CD8-positive, alpha-beta memory T cell (primary cell): ENCODE data around the gene NAA80. TPM values are rescaled to one million over a fixed set of nuclear protein-coding genes. Genes with fewer than 3 reads are reported as not detected.
A peak's percentile ranks its signal among the peaks of the same experiment; 100 is the strongest.

Experiments used
- CTCF ChIA-PET: fragments of 350-600 bp; sonication (Branson Sonifier 250); formaldehyde crosslinking; loops from one replicate; lab custom pipeline; 2021; ENCODE audit warnings: antibody characterized with exemption; lab: Charles Lee
- POLR2A ChIA-PET: fragments of 350-600 bp; sonication (Branson Sonifier 250); formaldehyde crosslinking; loops from one replicate; lab custom pipeline; 2021; ENCODE audit warnings: antibody characterized with exemption; lab: Charles Lee
- DNase-seq, 5 donors: peaks; one replicate each; pipeline versions ENCODE4 v3.0.0 to v3.0.0-alpha.2; 2020 to 2022; ENCODE audit warnings: mixed read lengths in 1 of 5
- H3K27ac ChIP-seq: one replicate; pipeline ENCODE4 v1.7.0; 2013; ENCODE audit warnings: low read depth, mild to moderate bottlenecking, low read length, moderate library complexity
- H3K27me3 ChIP-seq: 2 replicates; pipeline ENCODE4 v1.7.0; 2013; ENCODE audit warnings: low read length, mild to moderate bottlenecking; ENCODE audit not compliant: insufficient read depth, poor library complexity, severe bottlenecking
- H3K36me3 ChIP-seq: 2 replicates; pipeline ENCODE4 v1.7.0; 2013; ENCODE audit warnings: mild to moderate bottlenecking, low read length, moderate library complexity; ENCODE audit not compliant: insufficient read depth
- H3K4me1 ChIP-seq: 2 replicates; pipeline ENCODE4 v1.7.0; 2013; ENCODE audit warnings: mild to moderate bottlenecking, low read length, moderate library complexity; ENCODE audit not compliant: insufficient read depth
- H3K4me3 ChIP-seq: 2 replicates; pipeline ENCODE4 v1.7.0; 2013; ENCODE audit warnings: mild to moderate bottlenecking, low read length
- H3K9me3 ChIP-seq: 2 replicates; pipeline ENCODE4 v1.7.0; 2013; ENCODE audit warnings: mild to moderate bottlenecking, low read length
- H3K27ac Mint-ChIP-seq, 8 donors: one replicate each; pipeline ENCODE4 v1.8.0; 2020 to 2021; ENCODE audit warnings: mixed read lengths in 8 of 8, mild to moderate bottlenecking in 6 of 8, inconsistent platforms in 3 of 8, moderate library complexity in 3 of 8
- H3K27me3 Mint-ChIP-seq, 2 donors: one replicate each; pipeline ENCODE4 v1.8.0; 2020 to 2021; ENCODE audit warnings: mixed read lengths in 2 of 2, mild to moderate bottlenecking in 1 of 2, moderate library complexity in 1 of 2
- H3K36me3 Mint-ChIP-seq, 3 donors: one replicate each; pipeline ENCODE4 v1.8.0; 2020 to 2021; ENCODE audit warnings: mixed read lengths in 3 of 3, inconsistent platforms in 1 of 3, mild to moderate bottlenecking in 1 of 3
- H3K4me1 Mint-ChIP-seq, 3 donors: one replicate each; pipeline ENCODE4 v1.8.0; 2020 to 2021; ENCODE audit warnings: mixed read lengths in 3 of 3, inconsistent platforms in 1 of 3, mild to moderate bottlenecking in 1 of 3
- H3K4me3 Mint-ChIP-seq, 7 donors: one replicate each; pipeline ENCODE4 v1.8.0; 2020 to 2021; ENCODE audit warnings: mixed read lengths in 7 of 7, mild to moderate bottlenecking in 6 of 7, moderate library complexity in 4 of 7, inconsistent platforms in 2 of 7
- H3K9me3 Mint-ChIP-seq, 5 donors: one replicate each; pipeline ENCODE4 v1.8.0; 2020 to 2022; ENCODE audit warnings: mixed read lengths in 5 of 5, mild to moderate bottlenecking in 3 of 5, moderate library complexity in 2 of 5, inconsistent platforms in 1 of 5
- polyA plus RNA-seq: library from polyadenylated mRNA; unstranded; fragments of 300-500 nt; fragmentation: Illumina TruSeq; gene quantifications from one replicate; pipeline ENCODE4 v1.2.3, GENCODE V29; 2021
- total RNA-seq, 2 experiments: library from RNA; stranded (reverse); gene quantifications; one replicate each; pipeline ENCODE4 v1.2.3, GENCODE V29; 2021

Gene NAA80
- total and polyA plus RNA-seq, 3 experiments from 2014 or later: 17.3 to 19.3 (median 18.3) TPM

GRCh38 chr3:50319181-50319893, 20.1 kb upstream of the NAA80 start:
- H3K4me3 Mint-ChIP-seq: peak overlapping the region; percentile 54 to 94 (median 92)
- no peak overlapping the region for H3K4me3 ChIP-seq
- H3K4me1 Mint-ChIP-seq: peaks cover 38 to 64% (median 50%) of the 10 kb centered on the region in 3 donors
- no peaks in the 10 kb centered on the region for H3K36me3 ChIP-seq
- H3K4me1 ChIP-seq: peaks cover 35% of the 10 kb centered on the region
- H3K36me3 Mint-ChIP-seq: peaks cover 0 to 3% (median 2%) of the 10 kb centered on the region in 3 donors
- H3K27me3 Mint-ChIP-seq: peaks cover 0 to 3% of the 10 kb centered on the region in 2 donors
- no peaks in the 10 kb centered on the region for H3K9me3 Mint-ChIP-seq
- ChIA-PET CTCF (interaction anchor here (1.1 to 3.1 kb wide), 3 partner anchors 9 to 21 kb away, joined by 3 to 16 read pairs (median 8); partner anchors contain the start of genes HYAL3, NAA80, RASSF1 and TUSC2), POLR2A (interaction anchor here (1.3 to 5.2 kb wide), 2 partner anchors 20 to 27 kb away, joined by 4 to 31 read pairs; partner anchors contain the start of genes HYAL3, IFRD2 and NAA80)
- peak overlapping the region in 5 of 8 donors; percentile 29 to 75 (median 56) for H3K27ac Mint-ChIP-seq
- H3K27ac ChIP-seq: no peak overlapping the region
- no peaks in the 10 kb centered on the region for H3K27me3 ChIP-seq
- DNase-seq: no peak
- H3K9me3 ChIP-seq: no peaks in the 10 kb centered on the region

- no peak overlapping the region for H3K27ac ChIP-seq
- H3K36me3 ChIP-seq: no peaks in the 10 kb centered on the region
- H3K27me3 ChIP-seq: no peaks in the 10 kb centered on the region
- peaks cover 0 to 3% (median 2%) of the 10 kb centered on the region in 3 donors for H3K36me3 Mint-ChIP-seq
- DNase-seq: no peak
- H3K27ac Mint-ChIP-seq: peak overlapping the region in 3 of 8 donors; percentile 43 to 75 (median 57)
- peaks cover 35% of the 10 kb centered on the region for H3K4me1 ChIP-seq
- no peaks in the 10 kb centered on the region for H3K9me3 Mint-ChIP-seq
- peaks cover 0 to 2% of the 10 kb centered on the region in 2 donors for H3K27me3 Mint-ChIP-seq
- POLR2A ChIA-PET: interaction anchor here (1.3 to 5.2 kb wide), 2 partner anchors 20 to 26 kb away, joined by 4 to 31 read pairs; partner anchors contain the start of genes HYAL3, IFRD2 and NAA80
- peaks cover 41 to 67% (median 57%) of the 10 kb centered on the region in 3 donors for H3K4me1 Mint-ChIP-seq
- H3K9me3 ChIP-seq: no peaks in the 10 kb centered on the region
- no peak overlapping the region for H3K4me3 ChIP-seq
- H3K4me3 Mint-ChIP-seq: peak overlapping the region in 6 of 7 donors; percentile 14 to 38 (median 31)
- CTCF ChIA-PET: interaction anchor here (2.0 to 3.1 kb wide), 4 partner anchors 10 to 20 kb away, joined by 4 to 16 read pairs (median 8); partner anchors contain the start of genes HYAL3, NAA80 and TUSC2
Observed at GRCh38 chr3:50318615-50319014, 19.4 kb upstream of the NAA80 start.

GRCh38 chr3:50318163-50318562, 19.0 kb upstream of the NAA80 start:
- CTCF ChIA-PET: interaction anchor here (1.0 to 3.1 kb wide), 6 partner anchors 12 to 72 kb away, joined by 3 to 16 read pairs (median 5); partner anchors contain the start of genes HYAL3 and NAA80
- H3K4me1 ChIP-seq: peaks cover 35% of the 10 kb centered on the region
- POLR2A ChIA-PET: interaction anchor here (0.6 to 5.2 kb wide), 3 partner anchors 9 to 26 kb away, joined by 4 to 31 read pairs (median 4); partner anchors contain the start of genes HYAL3, IFRD2 and NAA80

GRCh38 chr3:50317300-50317699, 18.1 kb upstream of the NAA80 start:
- no peaks in the 10 kb centered on the region for H3K27me3 ChIP-seq
- H3K9me3 ChIP-seq: no peaks in the 10 kb centered on the region
- H3K4me1 Mint-ChIP-seq: peaks cover 41 to 64% (median 58%) of the 10 kb centered on the region in 3 donors
- peak overlapping the region; percentile 67 to 98 (median 94) for H3K27ac Mint-ChIP-seq
- H3K4me1 ChIP-seq: peaks cover 35% of the 10 kb centered on the region
- CTCF ChIA-PET: interaction anchor here (1.0 to 3.1 kb wide), 7 partner anchors 13 to 71 kb away, joined by 3 to 16 read pairs (median 4); partner anchors contain the start of genes HYAL3 and NAA80
- H3K4me3 Mint-ChIP-seq: peak overlapping the region; percentile 4 to 92 (median 84)
- peaks cover 0 to 3% (median 2%) of the 10 kb centered on the region in 3 donors for H3K36me3 Mint-ChIP-seq
- POLR2A ChIA-PET: interaction anchor here (0.6 to 5.2 kb wide), 6 partner anchors 11 to 25 kb away, joined by 3 to 31 read pairs (median 10); partner anchors contain the start of genes HYAL3, IFRD2 and NAA80
- H3K9me3 Mint-ChIP-seq: no peaks in the 10 kb centered on the region
- H3K27ac ChIP-seq: peak overlapping the region; percentile 43
- H3K4me3 ChIP-seq: no peak overlapping the region
- peaks cover 0 to 2% of the 10 kb centered on the region in 2 donors for H3K27me3 Mint-ChIP-seq
- DNase-seq: no peak
- H3K36me3 ChIP-seq: no peaks in the 10 kb centered on the region

More at GRCh38 chr3:50318163-50318562, 19.0 kb upstream of the NAA80 start:
- H3K4me3 Mint-ChIP-seq: peak overlapping the region in 2 of 7 donors; percentile 25 to 37
- H3K36me3 Mint-ChIP-seq: peaks cover 0 to 3% (median 2%) of the 10 kb centered on the region in 3 donors
- no peaks in the 10 kb centered on the region for H3K9me3 Mint-ChIP-seq
- Histone ChIP-seq H3K27ac (no peak overlapping the region), H3K27me3 (no peaks in the 10 kb centered on the region), H3K9me3 (no peaks in the 10 kb centered on the region), H3K36me3 (no peaks in the 10 kb centered on the region), H3K4me3 (no peak overlapping the region)
- H3K27me3 Mint-ChIP-seq: peaks cover 0 to 2% of the 10 kb centered on the region in 2 donors
- no peak for DNase-seq
- H3K27ac Mint-ChIP-seq: peak overlapping the region in 2 of 8 donors; percentile 24 to 43
- H3K4me1 Mint-ChIP-seq: peaks cover 41 to 66% (median 58%) of the 10 kb centered on the region in 3 donors

GRCh38 chr3:50316657-50317242, 17.5 kb upstream of the NAA80 start:
- CTCF ChIA-PET: interaction anchor here (0.6 to 3.1 kb wide), 7 partner anchors 11 to 70 kb away, joined by 3 to 16 read pairs (median 4); partner anchors contain the start of genes HYAL3 and NAA80
- peak overlapping the region; percentile 4 to 92 (median 84) for H3K4me3 Mint-ChIP-seq
- H3K36me3 Mint-ChIP-seq: peaks cover 0 to 3% (median 2%) of the 10 kb centered on the region in 3 donors
- H3K9me3 Mint-ChIP-seq: no peaks in the 10 kb centered on the region
- peaks cover 41 to 64% (median 58%) of the 10 kb centered on the region in 3 donors for H3K4me1 Mint-ChIP-seq
- H3K27me3 Mint-ChIP-seq: peaks cover 0 to 2% of the 10 kb centered on the region in 2 donors
- DNase-seq: peak in 4 of 5 donors; percentile 64 to 90 (median 74)
- POLR2A ChIA-PET: interaction anchor here (0.6 to 5.2 kb wide), 6 partner anchors 12 to 24 kb away, joined by 3 to 31 read pairs (median 10); partner anchors contain the start of genes HYAL3, IFRD2 and NAA80
- peak overlapping the region; percentile 67 to 98 (median 94) for H3K27ac Mint-ChIP-seq
- peak overlapping the region; percentile 43 for H3K27ac ChIP-seq
- no peaks in the 10 kb centered on the region for H3K9me3 ChIP-seq
- H3K4me1 ChIP-seq: peaks cover 31% of the 10 kb centered on the region
- H3K36me3 ChIP-seq: no peaks in the 10 kb centered on the region
- H3K4me3 ChIP-seq: no peak overlapping the region
- H3K27me3 ChIP-seq: no peaks in the 10 kb centered on the region

GRCh38 chr3:50314816-50315215, 15.6 kb upstream of the NAA80 start:
- peak overlapping the region in 6 of 8 donors; percentile 56 to 87 (median 82) for H3K27ac Mint-ChIP-seq
- Histone ChIP-seq H3K4me1 (peaks cover 20% of the 10 kb centered on the region), H3K9me3 (no peaks in the 10 kb centered on the region), H3K4me3 (no peak overlapping the region), H3K27ac (no peak overlapping the region), H3K27me3 (no peaks in the 10 kb centered on the region), H3K36me3 (no peaks in the 10 kb centered on the region)
- peaks cover 32 to 54% (median 48%) of the 10 kb centered on the region in 3 donors for H3K4me1 Mint-ChIP-seq
- no peaks in the 10 kb centered on the region for H3K9me3 Mint-ChIP-seq
- no peak for DNase-seq
- peaks cover 0 to 2% of the 10 kb centered on the region in 2 donors for H3K27me3 Mint-ChIP-seq
- POLR2A ChIA-PET: interaction anchor here (5.2 kb wide), 1 partner anchor 16 kb away, joined by 31 read pairs; the partner anchor contains the start of genes HYAL3 and NAA80
- CTCF ChIA-PET: interaction anchor here (1.2 to 3.0 kb wide), 3 partner anchors 10 to 16 kb away, joined by 3 to 13 read pairs (median 6); partner anchors contain the start of genes HYAL3 and NAA80
- H3K36me3 Mint-ChIP-seq: peaks cover 0 to 2% (median 2%) of the 10 kb centered on the region in 3 donors
- no peak overlapping the region for H3K4me3 Mint-ChIP-seq

- H3K9me3 Mint-ChIP-seq: no peaks in the 10 kb centered on the region
- H3K36me3 Mint-ChIP-seq: peaks cover 0 to 3% (median 2%) of the 10 kb centered on the region in 3 donors
- H3K9me3 ChIP-seq: no peaks in the 10 kb centered on the region
- peaks cover 28 to 49% (median 44%) of the 10 kb centered on the region in 3 donors for H3K4me1 Mint-ChIP-seq
- no peaks in the 10 kb centered on the region for H3K27me3 ChIP-seq
- no peaks in the 10 kb centered on the region for H3K36me3 ChIP-seq
- peak overlapping the region in 1 of 7 donors; percentile 50 for H3K4me3 Mint-ChIP-seq
- no peak overlapping the region for H3K4me3 ChIP-seq
- POLR2A ChIA-PET: no interaction called here
- DNase-seq: no peak
- H3K4me1 ChIP-seq: peaks cover 16% of the 10 kb centered on the region
- H3K27me3 Mint-ChIP-seq: peaks cover 0 to 2% of the 10 kb centered on the region in 2 donors
- peak overlapping the region in 3 of 8 donors; percentile 12 to 52 (median 23) for H3K27ac Mint-ChIP-seq
- H3K27ac ChIP-seq: no peak overlapping the region
- CTCF ChIA-PET: interaction anchor here (1.5 to 3.0 kb wide), 2 partner anchors 10 to 15 kb away, joined by 6 to 13 read pairs; partner anchors contain the start of genes HYAL3 and NAA80
Observed at GRCh38 chr3:50314342-50314741, 15.1 kb upstream of the NAA80 start.
